Activated CD8-positive, alpha-beta memory T cell treated with anti-CD3 and anti-CD28 coated beads, Interleukin-2, amount 50 U/mL, for 1 hour (primary cell): ENCODE results near the gene MRPS15.

Experiments used
- DNase-seq: peaks from one replicate; pipeline ENCODE4 v3.0.0-alpha.2; 2020; ENCODE audit errors: extremely low read depth

The MRPS15 gene

DNA sequence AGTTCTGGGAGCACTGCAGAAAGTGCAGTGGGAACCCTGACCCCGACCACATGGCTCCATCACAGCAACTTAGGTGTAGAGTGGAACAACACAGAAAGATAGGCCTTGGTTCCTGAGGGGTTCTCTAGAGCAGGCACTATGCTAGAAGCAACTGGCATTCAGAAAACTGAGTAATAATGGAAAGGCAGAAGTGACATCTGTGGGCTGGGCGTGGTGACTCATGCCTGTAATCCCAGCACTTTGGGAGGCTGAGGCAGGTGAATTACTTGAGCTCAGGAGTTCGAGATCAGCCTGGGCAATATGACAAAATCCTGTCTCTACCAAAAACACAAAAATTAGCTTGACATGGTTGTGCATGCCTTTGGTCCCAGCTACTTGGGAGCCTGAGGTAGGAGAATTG, 5.3 kb downstream of the MRPS15 start:
- DNase-seq = no peak

GRCh38 chr1:36457691-36458090, 6.5 kb downstream of the MRPS15 start:
- no peak for DNase-seq

- no peak for DNase-seq
These were observed 7.7 kb downstream of the MRPS15 start for GRCh38 chr1:36456391-36456928.

- no peak for DNase-seq
These were observed 8.8 kb downstream of the MRPS15 start for GRCh38 chr1:36455386-36455785.

DNA sequence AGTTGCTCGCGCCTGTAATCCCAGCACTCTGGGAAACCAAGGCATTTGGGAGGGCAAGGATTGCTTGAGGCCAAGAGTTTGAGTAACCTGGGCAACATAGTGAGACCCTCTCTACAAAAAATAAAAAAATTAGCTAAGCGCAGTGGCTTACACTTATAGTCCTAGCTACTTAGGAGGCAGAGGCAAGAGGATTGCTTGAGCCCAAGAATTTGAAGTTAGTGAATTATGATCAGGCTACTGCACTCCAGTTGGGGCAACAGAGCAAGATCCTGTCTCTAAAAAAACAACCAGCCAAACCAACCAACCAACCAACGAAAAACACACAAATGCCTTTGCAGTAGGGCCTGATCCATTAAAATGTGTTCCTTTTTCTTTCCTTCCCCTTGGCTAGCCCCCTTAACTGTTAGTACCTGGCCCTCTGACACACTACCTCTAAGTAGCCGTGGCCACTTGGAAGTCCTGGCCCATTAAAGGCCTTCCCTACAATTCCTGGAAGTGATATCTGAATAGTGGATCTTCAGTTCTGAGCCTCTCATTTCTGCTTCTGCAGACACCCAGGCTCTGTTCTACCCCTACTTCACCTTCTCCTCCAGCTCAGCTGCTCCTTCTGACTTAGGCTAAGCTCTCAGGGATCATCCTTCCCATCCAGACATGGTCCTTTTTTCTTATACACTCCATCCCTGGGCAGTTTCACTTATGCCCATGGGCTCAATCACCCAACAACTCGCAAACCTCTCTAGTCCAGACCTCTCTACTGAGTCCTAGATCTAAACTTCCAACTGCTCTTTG, 10.4 kb downstream of the MRPS15 start:
- DNase-seq = no peak

DNA sequence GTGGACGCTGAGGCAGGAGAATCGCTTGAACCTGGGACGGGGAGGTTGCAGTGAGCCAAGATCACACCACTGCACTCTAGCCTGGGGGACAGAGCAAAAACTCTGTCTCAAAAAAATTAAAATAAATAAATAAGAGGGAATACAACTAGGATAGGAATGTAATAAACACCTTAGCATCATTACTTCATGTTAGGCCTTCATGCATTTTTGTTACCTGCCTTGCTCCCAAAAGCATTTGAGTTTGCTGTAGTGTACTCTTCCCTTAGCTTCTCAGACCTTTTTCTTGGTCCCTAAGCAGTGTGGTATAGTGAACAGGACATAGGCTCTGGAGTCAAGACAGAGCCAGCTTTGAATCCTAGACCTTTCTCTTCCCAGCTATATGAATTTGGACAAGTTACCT, 11.1 kb downstream of the MRPS15 start:
- DNase-seq = no peak

DNA sequence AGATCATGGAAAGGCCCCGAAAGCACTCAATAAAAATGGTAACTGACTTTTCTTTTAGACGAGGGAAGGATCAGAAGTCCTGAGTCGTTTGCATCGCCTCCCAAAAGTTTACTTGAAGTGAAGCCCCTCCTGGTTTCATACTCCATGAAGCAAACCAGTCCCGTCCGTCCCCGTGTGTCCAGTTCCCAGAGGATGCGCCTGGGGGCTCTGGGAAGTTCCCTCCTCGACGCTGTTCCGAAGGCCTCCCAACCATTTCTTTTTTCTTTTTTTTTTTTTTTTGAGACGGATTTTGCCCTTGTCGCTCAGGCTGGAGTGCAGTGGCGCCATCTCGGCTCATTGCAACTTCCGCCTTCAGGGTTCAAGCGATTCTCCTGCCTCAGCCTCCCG, 13.3 kb downstream of the MRPS15 start:
- DNase-seq = no peak

DNA sequence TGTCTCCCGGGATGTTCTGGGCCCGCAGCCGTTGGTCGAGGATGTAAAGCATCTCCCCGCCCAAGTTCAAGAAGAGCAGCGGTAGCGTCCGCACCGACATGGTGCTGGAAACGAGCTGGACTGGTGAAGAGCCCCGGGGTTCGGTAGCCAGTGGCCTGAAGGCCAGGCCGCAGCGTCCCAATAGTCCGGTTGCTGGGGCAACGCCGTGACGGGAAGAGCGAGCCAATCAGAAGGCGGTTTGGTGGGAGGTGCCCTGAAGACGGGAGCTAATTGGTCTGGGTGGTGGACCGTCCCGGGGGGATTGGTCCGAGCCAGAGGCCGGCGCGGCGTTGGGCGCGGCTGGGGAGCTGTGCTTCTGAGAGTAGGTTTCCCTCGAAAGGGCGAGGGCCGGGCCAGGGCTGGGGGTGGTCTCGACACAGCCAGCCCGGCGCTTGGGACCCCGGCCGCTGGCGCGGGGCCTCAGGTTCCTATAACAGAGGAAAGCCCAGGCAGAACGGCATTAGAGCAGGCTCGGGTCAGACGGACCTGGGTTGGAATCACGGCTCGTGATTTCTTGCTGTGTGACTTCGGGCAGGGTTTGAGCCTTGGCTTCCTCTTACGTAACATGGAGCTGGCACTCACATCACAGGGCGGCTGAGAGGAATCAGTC, 13.8 kb downstream of the MRPS15 start, which contains the start of gene OSCP1:
OSCP1 (minus strand) TSS at position 182 of the 649 bp plus-strand sequence; CDS start at position 100, 82 bp downstream.
- DNase-seq = peak; percentile 63

- DNase-seq = no peak
These were observed 15.6 kb downstream of the MRPS15 start for GRCh38 chr1:36448530-36449056.

GRCh38 chr1:36447450-36447849, 16.7 kb downstream of the MRPS15 start:
- DNase-seq = no peak

DNA sequence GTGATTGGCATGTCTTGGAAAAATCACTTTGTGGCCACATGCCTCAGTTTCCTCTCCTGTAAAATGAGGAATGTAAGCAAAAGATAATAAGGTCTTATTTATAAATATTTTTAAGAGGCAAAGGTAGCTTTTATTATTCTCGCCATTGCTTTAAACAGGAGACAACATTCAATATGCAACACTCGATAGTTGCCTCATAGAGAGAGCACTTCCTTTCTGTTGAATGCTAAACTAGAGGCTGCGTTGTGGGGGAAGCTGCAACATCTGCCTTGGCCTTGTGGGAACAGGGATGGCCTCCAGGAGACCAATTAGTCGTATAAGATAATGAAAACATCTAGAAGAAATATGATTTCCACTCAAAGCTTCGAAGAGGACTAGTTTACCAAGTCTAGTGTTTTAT, 17.4 kb downstream of the MRPS15 start:
- no peak for DNase-seq

DNA sequence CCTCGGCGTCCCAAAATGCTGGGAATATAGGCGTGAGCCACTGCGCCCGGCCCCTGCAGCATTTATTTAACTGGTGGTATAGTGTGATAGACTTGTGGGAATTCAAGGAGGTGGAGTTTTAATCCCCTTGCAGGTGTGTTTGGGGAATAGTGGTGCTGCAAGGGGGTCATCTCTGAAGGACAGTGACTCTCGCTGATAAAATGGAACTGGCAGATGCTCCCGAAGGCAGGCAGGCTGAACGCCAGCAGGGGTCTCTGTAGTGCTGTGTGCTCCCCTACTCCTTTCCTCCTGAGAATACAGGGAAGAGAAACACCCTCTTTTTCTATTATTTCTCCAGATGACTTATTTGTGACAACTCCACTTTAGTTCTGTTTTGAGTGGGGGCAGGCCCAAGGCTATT, 17.9 kb downstream of the MRPS15 start:
- DNase-seq = no peak

DNA sequence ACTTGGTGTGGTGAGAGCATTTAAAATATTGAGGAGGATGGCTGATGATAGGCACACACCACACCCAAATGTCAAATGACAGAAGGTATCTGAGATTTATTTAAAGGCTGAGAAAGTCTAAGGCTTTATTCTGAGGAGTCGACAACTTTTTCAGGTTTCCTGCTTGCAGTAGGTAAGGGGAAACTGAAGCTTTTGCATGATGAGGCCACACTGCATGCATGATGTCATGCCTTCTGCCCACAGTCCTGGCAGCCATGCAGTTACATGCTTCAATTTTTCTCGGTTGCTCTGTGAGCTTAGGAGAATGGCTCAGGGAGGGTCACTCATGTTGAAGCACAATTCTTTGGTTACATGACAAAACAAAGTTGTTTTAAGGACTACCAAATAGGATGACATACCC, 20.9 kb downstream of the MRPS15 start:
- DNase-seq = no peak

GRCh38 chr1:36442337-36442736, 21.8 kb downstream of the MRPS15 start:
- no peak for DNase-seq

DNA sequence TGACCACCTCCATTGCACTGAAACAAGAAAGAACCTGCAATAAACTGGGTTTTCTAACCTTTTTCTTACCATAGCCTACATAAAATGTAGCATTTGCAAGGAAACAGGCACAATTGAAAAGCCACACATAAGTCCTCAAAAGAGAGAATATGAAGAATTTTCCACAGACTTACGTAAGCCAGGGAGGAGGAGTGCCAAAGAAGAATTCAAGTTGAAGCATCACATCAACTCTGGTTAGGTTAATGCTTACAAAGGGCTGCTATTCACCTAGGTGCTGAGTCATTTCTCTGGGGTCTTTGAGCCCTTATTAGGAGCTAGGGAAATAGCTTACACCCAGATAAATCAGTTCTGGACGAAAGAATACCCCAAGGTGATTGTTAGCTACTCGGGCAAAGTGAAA, 23.5 kb downstream of the MRPS15 start:
- DNase-seq = no peak

GRCh38 chr1:36440044-36440443, 24.1 kb downstream of the MRPS15 start:
- no peak for DNase-seq

- DNase-seq = no peak
These were observed 25.5 kb downstream of the MRPS15 start for GRCh38 chr1:36438715-36439114.

DNA sequence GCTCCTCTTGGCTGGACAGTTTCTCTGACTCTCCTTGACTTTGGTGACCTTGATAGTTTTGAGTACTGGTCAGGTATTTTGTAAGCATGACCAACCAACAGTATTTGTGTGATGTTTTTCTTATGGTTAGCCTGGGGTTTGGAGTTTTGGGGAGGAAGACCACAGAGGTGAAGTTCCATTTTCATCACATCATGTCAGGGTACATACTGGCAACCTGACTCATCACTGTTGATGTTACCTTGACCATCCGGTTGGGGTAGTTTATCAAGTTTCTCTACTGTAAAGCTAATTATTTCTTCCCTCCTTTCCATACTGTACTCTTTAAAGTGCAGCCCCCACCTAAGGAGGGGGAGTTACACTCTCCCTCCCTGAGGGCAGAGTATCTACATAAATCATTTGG, 27.4 kb downstream of the MRPS15 start:
- DNase-seq = no peak

GRCh38 chr1:36433102-36433501, 31.1 kb downstream of the MRPS15 start:
- DNase-seq = no peak

GRCh38 chr1:36432616-36433015, 31.6 kb downstream of the MRPS15 start:
- DNase-seq = no peak

DNA sequence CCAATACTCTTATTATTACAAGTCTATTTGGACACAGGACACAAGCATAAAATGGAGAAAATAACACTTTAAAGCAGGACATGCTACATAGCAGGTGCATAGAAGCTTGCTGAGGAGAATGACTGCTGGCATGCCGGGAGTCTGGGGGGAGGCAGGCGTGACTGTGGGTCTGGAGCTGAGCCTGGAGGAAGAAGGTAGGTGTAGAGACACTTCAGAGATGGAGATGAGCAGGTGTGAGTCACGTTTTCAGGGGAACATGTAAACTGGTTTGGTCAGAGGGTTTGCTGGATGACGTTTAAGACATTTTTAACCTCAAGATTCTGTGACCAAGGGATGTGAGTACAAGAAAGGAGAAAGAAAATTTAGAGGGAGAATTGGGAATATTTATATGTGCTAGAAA, 38.4 kb downstream of the MRPS15 start:
- DNase-seq = no peak

- no peak for DNase-seq
These were observed 42.5 kb downstream of the MRPS15 start for GRCh38 chr1:36421649-36422048.

DNA sequence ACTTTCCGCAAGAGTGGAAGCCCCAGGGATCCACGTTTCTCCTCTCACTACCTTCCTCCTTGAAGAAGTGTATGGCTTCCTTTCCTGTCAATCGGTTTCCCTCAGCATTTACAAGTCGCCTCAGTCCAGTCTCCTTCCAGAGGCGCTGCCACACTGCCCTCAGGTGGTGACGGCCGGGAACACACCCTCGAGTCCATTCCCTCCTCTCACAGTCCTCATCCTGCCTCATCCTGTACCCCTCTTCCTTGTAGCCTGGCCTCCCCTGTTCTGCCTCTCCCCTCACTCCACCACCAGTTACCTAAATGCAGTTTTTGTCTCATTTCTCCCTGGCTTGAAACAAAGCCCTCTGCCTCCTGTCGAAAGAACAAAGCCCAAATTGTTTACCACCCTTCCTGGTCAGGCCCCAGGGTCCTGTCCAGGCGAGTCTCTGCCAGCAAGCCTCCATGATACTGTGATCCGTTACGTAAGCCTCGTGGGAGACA, 43.3 kb downstream of the MRPS15 start:
- DNase-seq = peak; percentile 47
